ENCODE results near the gene ACVR1C. TPM values are rescaled to one million over a fixed set of nuclear protein-coding genes. Genes with fewer than 3 reads are reported as not detected.

Gene ACVR1C
- total RNA-seq, 1 experiment from 2014 or later = not detected

- CTCF ChIA-PET = no interaction called here
- peaks cover 14% of the 10 kb centered on the region for H3K27me3 ChIP-seq (ENCODE audit: control insufficient read depth, insufficient read depth, low read length)
- TF ChIP-seq POLR2AphosphoS5 (IDR thresholded peaks at IDR 0.05; ENCODE audit: low read depth, low read length) (no peak), SIN3A (IDR thresholded peaks at IDR 0.05; ENCODE audit: borderline replicate concordance, insufficient read depth, low read depth, low read length) (no peak), TCF7L2 (IDR thresholded peaks at IDR 0.05; ENCODE audit: low read depth, low read length) (no peak)
- TF ChIP-seq, protein P1, sequence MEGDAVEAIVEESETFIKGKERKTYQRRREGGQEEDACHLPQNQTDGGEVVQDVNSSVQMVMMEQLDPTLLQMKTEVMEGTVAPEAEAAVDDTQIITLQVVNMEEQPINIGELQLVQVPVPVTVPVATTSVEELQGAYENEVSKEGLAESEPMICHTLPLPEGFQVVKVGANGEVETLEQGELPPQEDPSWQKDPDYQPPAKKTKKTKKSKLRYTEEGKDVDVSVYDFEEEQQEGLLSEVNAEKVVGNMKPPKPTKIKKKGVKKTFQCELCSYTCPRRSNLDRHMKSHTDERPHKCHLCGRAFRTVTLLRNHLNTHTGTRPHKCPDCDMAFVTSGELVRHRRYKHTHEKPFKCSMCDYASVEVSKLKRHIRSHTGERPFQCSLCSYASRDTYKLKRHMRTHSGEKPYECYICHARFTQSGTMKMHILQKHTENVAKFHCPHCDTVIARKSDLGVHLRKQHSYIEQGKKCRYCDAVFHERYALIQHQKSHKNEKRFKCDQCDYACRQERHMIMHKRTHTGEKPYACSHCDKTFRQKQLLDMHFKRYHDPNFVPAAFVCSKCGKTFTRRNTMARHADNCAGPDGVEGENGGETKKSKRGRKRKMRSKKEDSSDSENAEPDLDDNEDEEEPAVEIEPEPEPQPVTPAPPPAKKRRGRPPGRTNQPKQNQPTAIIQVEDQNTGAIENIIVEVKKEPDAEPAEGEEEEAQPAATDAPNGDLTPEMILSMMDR (IDR thresholded peaks at IDR 0.05) = no peak
- TF ChIP-seq, protein P2, sequence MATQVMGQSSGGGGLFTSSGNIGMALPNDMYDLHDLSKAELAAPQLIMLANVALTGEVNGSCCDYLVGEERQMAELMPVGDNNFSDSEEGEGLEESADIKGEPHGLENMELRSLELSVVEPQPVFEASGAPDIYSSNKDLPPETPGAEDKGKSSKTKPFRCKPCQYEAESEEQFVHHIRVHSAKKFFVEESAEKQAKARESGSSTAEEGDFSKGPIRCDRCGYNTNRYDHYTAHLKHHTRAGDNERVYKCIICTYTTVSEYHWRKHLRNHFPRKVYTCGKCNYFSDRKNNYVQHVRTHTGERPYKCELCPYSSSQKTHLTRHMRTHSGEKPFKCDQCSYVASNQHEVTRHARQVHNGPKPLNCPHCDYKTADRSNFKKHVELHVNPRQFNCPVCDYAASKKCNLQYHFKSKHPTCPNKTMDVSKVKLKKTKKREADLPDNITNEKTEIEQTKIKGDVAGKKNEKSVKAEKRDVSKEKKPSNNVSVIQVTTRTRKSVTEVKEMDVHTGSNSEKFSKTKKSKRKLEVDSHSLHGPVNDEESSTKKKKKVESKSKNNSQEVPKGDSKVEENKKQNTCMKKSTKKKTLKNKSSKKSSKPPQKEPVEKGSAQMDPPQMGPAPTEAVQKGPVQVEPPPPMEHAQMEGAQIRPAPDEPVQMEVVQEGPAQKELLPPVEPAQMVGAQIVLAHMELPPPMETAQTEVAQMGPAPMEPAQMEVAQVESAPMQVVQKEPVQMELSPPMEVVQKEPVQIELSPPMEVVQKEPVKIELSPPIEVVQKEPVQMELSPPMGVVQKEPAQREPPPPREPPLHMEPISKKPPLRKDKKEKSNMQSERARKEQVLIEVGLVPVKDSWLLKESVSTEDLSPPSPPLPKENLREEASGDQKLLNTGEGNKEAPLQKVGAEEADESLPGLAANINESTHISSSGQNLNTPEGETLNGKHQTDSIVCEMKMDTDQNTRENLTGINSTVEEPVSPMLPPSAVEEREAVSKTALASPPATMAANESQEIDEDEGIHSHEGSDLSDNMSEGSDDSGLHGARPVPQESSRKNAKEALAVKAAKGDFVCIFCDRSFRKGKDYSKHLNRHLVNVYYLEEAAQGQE (IDR thresholded peaks at IDR 0.05; ENCODE audit: insufficient read depth in 1 of 2, low read depth in 2 of 2, low read length in 1 of 2) = no peak
- no peaks in the 10 kb centered on the region for H3K9me3 ChIP-seq (ENCODE audit: control insufficient read depth, insufficient read depth, low read depth, low read length)
- H3K4me1 ChIP-seq (ENCODE audit: control insufficient read depth, insufficient read depth, low read length) = no peaks in the 10 kb centered on the region
- no peak overlapping the region for H3K27ac ChIP-seq (ENCODE audit: low read length)
- no peak overlapping the region for H3K4me3 ChIP-seq (ENCODE audit: low read depth in 2 of 2, low read length in 2 of 2)
- DNase-seq (ENCODE audit: low read depth, low spot score) (no peak), ATAC-seq (no peak)
- no TSS peak for BruUV-seq (replicated peaks)
- in situ Hi-C loops (cut with HindIII; ENCODE audit: low pct_unique_long_range_greater_than_20kb, low sequenced_read_pairs) (no loop called here), intact Hi-C loops (cut with micrococcal nuclease; ENCODE audit: unreplicated experiment) (loop anchor here (10.0 kb wide), 1 partner anchor 130 kb away; no protein-coding TSS in a partner anchor)
- H3K36me3 ChIP-seq (ENCODE audit: control insufficient read depth, insufficient read depth, low read length) = no peaks in the 10 kb centered on the region
- POLR2A ChIA-PET = no interaction called here
Observed at GRCh38 chr2:157625296-157625695, 3.4 kb downstream of the ACVR1C start.

DNA sequence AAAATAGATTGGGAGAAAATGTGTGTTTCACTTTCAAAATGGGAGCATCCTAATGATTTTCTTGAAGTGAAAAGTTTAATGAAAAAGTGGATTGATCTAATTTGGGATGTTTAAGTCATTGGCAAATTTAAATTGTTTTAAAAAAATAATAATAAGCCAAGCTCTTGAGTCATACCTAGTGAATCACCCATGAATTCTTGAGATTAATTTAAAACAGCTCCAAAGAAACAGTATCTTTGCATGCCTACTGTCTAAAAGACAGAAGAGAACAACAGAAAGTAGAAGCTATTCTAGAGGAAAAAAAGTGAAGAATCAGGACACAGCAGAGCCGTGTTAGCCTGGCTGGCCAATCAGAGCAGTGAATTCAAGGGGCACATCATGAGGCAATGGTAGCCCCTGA is 7.7 kb downstream of the ACVR1C start:
- ChIA-PET CTCF (no interaction called here), POLR2A (no interaction called here)
- Histone ChIP-seq H3K27ac (ENCODE audit: low read length) (no peak overlapping the region), H3K36me3 (ENCODE audit: control insufficient read depth, insufficient read depth, low read length) (no peaks in the 10 kb centered on the region; the same call in 1 of the 2 replicates), H3K27me3 (ENCODE audit: control insufficient read depth, insufficient read depth, low read length) (0 out of 2 replicates have a peak, but pooled peaks cover 4% of the 10 kb centered on the region), H3K9me3 (ENCODE audit: control insufficient read depth, insufficient read depth, low read depth, low read length) (no peaks in the 10 kb centered on the region), H3K4me3 (ENCODE audit: low read depth in 2 of 2, low read length in 2 of 2) (no peak overlapping the region), H3K4me1 (ENCODE audit: control insufficient read depth, insufficient read depth, low read length) (no peaks in the 10 kb centered on the region)
- intact Hi-C loops (cut with micrococcal nuclease; ENCODE audit: unreplicated experiment) (loop anchor here (10.0 kb wide), 1 partner anchor 126 kb away; no protein-coding TSS in a partner anchor), in situ Hi-C loops (cut with HindIII; ENCODE audit: low pct_unique_long_range_greater_than_20kb, low sequenced_read_pairs) (no loop called here)
- TF ChIP-seq, protein P1 (IDR thresholded peaks at IDR 0.05) = no peak
- TF ChIP-seq, protein P2 (IDR thresholded peaks at IDR 0.05; ENCODE audit: insufficient read depth in 1 of 2, low read depth in 2 of 2, low read length in 1 of 2) = no peak
- TF ChIP-seq TCF7L2 (IDR thresholded peaks at IDR 0.05; ENCODE audit: low read depth, low read length) (no peak), POLR2AphosphoS5 (IDR thresholded peaks at IDR 0.05; ENCODE audit: low read depth, low read length) (no peak), SIN3A (IDR thresholded peaks at IDR 0.05; ENCODE audit: borderline replicate concordance, insufficient read depth, low read depth, low read length) (no peak)
- ATAC-seq (no peak), DNase-seq (ENCODE audit: low read depth, low spot score) (no peak)
- BruUV-seq (replicated peaks) = no TSS peak
